A673 (cell line): ENCODE results near the gene CAPN10.

Source experiments
- EZH2 ChIP-seq: fragments of 200-600 bp; sonication (generic); IDR thresholded peaks from 2 replicates; pipeline ENCODE4 v1.6.1; 2017; ENCODE audit warnings: borderline replicate concordance, low read depth, mild to moderate bottlenecking, mixed read lengths, antibody characterized with exemption, low read length; ENCODE audit not compliant: poor library complexity, severe bottlenecking
- TF ChIP-seq, protein P1 (sequence below): fragments of 300-800, 200-600 bp; sonication (generic); conservative IDR thresholded peaks from 2 replicates; pipeline ENCODE4 v1.5.1; 2017; ENCODE audit warnings: low read depth, mild to moderate bottlenecking, antibody characterized with exemption, low read length, moderate library complexity, mixed read lengths

DNA sequence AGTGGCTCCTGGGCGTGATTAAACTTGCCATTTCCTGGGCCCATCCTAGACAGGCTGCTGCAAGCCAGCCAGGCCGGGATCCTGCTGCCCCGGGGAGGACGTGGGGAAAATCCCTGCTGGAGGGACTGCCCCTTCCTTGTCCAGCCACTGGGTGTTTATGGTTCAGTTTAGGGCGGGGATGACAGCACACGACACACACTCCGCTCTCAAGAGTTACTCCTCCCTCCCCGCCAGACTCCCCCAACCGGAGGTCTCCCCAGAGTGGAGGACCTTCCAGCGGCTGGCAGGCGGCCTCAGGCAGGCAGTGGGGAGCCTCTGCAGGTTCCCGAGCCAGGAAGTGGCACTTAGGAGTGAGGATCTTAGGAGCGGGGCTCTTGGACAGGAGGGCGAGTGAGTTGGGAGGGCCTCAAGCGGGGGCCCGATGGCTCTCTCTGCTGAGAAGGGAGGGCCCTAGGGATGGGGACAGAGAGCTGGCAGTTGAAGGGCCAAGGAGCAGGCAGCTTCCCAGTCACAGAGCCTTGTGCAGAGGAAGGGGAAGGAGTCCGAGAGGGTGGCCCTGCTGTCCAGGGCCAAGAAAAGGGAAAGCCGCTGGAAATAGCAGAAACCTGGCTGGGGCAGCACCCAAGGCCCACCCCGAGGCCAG, 33.1 kb downstream of the CAPN10 start:
- no peak for TF ChIP-seq EZH2
- TF ChIP-seq, protein P1, sequence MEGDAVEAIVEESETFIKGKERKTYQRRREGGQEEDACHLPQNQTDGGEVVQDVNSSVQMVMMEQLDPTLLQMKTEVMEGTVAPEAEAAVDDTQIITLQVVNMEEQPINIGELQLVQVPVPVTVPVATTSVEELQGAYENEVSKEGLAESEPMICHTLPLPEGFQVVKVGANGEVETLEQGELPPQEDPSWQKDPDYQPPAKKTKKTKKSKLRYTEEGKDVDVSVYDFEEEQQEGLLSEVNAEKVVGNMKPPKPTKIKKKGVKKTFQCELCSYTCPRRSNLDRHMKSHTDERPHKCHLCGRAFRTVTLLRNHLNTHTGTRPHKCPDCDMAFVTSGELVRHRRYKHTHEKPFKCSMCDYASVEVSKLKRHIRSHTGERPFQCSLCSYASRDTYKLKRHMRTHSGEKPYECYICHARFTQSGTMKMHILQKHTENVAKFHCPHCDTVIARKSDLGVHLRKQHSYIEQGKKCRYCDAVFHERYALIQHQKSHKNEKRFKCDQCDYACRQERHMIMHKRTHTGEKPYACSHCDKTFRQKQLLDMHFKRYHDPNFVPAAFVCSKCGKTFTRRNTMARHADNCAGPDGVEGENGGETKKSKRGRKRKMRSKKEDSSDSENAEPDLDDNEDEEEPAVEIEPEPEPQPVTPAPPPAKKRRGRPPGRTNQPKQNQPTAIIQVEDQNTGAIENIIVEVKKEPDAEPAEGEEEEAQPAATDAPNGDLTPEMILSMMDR = no peak
